ENCODE measurements around the gene MTMR12.
"Not testable (repeated sequence)": the region's sequence is repeated elsewhere in the genome, so short reads cannot be mapped to it uniquely, and the experiment has no call there.

MTMR12 gene

GRCh38 chr5:32232441-32233219, 80.1 kb downstream of the MTMR12 start:
- DNase-seq (ENCODE audit: low read depth): peak; percentile 61

DNA sequence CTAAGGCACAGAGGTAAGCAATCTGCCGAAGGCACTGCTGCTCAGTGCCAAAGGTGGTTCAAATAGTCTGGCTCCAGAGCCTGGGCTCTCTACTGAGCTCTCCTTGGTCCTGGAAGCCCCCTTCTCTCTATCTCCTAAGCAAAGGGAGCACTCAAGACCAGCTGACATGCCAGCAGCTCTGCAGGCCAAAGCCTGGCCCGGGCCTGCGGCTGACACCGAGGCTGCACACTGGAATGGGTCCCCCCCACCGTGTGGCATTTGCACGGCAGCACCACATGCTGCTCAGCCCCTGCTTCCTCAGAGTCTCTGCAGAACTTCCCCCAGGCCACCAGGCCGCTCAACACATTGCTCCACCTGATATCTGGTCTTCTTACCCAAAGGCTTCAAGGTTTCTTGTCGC, 80.8 kb downstream of the MTMR12 start:
- no peak for DNase-seq (ENCODE audit: low read depth)

DNA sequence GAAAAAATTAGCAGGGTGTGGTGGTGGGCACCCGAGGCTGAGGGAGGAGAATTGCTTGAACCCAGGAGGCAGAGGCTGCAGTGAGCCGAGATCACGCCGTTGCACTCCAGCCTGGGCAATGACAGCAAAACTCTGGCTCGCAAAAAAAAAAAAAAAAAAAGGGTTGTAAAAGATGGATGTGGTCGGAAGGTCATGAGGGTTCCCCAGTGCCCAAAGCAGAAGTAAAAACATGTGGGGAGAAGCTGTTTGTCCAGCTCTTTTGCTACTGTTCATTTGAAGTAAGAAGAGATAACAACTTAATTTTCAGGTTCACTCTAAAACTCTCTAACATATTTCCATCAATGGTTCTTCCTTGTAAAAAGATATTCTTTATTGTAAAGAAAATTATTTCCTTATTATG, 81.5 kb downstream of the MTMR12 start:
- no peak for DNase-seq (ENCODE audit: low read depth)

- no peak for DNase-seq (ENCODE audit: low read depth)
Measured at GRCh38 chr5:32230356-32231099, 82.2 kb downstream of the MTMR12 start.

- DNase-seq (ENCODE audit: low read depth): no peak
Measured at GRCh38 chr5:32229586-32229985, 83.2 kb downstream of the MTMR12 start.

DNA sequence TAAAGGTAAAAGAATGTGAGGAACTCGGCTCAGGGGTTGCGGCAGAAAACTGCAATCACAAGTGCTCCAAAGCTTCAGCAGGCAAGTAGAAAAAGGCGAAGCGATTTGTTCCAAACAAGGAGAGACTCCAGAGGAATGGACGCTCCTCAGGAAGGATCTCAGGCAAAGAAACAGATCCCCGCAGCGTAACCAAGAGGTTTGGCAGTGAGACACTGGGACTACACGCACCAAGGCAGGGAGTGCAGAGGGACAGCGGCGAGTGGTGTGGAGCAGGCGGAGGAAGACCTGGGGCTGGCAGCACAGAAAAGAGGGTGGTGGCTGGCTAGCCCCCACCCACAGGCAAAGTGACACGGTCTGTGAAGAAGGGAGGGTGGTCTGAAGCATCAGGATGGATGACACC, 83.9 kb downstream of the MTMR12 start:
- no peak for DNase-seq (ENCODE audit: low read depth)

DNA sequence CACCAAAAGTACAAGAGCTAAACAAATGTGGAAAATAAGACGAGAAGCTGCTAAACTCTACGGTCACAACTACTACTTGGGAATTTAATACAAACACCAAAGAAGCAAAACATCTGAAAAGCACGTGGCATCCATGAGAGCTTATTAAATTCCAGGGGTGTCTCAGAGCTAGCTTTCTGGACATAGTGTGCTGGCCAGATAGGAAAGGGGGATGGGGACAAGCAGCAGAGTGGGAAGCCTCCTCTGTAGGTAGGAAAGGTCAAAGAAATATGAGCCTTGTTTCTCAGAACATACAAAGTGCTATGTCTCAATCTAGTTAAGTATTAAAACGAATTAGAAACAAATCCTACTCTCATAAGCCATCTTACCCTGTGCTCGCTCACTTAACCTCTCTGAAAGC, 87.3 kb downstream of the MTMR12 start:
- no peak for DNase-seq (ENCODE audit: low read depth)

DNA sequence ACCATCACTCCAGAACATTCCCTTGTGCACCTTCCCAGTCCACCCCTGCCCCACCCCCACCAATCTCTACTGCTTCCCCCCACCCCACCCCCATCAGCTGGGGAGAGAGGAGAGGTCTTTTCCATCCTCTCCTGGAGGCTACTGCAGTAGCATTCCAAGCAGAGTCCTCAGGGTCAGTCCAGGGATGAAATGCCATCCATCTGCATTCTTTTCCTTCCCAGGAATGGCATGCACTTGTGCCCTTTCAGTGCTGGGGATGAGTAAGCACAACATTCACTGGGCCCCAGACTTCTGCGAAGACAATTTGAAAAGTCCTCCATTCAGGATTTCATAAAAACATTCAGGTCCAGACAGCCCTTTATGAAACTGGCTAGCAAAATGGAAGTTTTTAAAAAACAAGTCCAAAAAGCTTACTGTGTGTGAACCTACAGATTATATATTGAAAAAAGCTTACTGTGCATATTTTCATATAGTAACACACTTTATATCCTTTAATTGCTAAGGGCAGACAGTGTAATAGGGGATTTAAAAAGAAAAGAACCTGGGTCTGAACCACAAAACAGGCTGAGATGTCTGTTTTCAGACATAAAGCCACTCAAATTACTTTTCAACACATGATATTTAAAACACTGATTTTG, 88.6 kb downstream of the MTMR12 start:
- no peak for DNase-seq (ENCODE audit: low read depth)

DNA sequence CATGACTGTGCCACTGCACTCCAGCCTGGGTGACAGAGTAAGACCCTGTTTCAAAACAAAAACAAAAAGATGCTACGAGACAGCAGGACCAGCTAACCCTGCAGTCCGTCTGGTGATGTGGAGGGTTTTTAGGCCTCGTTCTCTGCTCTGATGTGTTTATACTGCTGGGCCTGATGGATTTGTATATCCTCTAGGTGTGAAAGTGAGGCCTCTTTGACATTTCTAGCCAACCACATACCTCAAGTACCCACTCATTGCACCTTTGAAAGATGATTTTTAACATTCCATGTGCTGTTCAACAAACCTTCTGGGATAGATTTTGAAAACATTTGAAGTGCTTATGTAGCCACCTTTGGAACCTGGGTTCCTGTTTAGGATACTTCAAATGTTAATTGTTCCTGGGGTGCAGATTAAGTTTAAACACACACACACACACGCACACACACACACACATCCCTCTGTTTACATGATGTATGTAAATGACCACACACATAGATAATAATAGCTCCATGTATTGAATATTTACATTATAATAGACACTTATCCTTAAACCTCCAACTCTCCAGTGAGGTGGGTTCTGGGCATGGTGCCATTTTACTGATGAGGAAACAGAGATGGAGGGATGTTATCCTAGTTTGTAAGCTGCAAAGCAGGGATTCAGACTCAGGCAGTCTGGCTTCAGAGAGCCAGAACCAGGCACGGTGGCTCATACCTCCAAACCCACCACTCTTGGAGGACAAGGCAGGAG, 89.8 kb downstream of the MTMR12 start:
- DNase-seq (ENCODE audit: low read depth): no peak

DNA sequence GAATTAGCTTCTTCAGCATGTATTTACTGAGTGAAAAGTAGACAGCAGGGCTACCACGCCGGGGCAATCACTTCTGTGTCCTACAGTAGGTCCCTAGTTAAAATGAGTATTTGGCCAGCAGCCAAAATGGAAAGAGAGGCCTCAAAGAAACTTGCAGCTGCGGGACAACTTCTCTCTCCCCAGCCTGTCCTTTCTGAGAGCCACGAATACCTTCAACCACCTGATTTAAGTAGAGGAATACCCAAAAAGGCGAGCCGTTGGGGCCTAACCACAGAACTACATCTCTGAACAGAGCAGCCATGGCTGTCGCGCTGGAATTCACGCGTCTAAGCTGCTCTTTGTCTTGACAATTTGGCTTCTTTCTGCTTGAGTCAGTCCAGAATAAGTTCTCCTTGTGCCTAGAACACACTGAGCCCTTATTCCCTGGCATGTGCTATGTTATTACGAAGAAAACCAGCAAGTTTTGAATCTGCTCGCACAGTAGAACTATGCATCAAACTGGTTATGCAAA, 94.8 kb downstream of the MTMR12 start:
- no peak for DNase-seq (ENCODE audit: low read depth)

DNA sequence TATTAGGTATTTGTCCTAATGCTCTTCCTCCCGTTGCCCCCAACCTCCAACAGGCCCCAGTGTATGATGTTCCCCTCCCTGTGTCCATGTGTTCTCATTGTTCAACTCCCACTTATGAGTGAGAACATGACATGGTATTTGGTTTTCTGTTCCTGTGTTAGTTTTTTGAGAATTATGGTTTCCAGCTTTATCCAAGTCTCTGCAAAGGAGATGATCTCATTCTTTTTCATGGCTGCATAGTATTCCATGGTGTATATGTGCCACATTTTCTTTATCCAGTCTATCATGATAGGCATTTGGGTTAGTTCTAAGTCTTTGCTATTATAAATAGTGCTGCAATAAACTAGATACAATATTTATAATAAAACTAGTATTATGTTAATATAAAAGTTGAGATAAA, 98.4 kb downstream of the MTMR12 start:
- DNase-seq (ENCODE audit: low read depth): not testable (repeated sequence)

GRCh38 chr5:32210151-32210550, 102.6 kb downstream of the MTMR12 start:
- no peak for DNase-seq (ENCODE audit: low read depth)

GRCh38 chr5:32208837-32209236, 103.9 kb downstream of the MTMR12 start:
- DNase-seq (ENCODE audit: low read depth): not testable (repeated sequence)

GRCh38 chr5:32207355-32207634, 105.4 kb downstream of the MTMR12 start:
- no peak for DNase-seq (ENCODE audit: low read depth)

DNA sequence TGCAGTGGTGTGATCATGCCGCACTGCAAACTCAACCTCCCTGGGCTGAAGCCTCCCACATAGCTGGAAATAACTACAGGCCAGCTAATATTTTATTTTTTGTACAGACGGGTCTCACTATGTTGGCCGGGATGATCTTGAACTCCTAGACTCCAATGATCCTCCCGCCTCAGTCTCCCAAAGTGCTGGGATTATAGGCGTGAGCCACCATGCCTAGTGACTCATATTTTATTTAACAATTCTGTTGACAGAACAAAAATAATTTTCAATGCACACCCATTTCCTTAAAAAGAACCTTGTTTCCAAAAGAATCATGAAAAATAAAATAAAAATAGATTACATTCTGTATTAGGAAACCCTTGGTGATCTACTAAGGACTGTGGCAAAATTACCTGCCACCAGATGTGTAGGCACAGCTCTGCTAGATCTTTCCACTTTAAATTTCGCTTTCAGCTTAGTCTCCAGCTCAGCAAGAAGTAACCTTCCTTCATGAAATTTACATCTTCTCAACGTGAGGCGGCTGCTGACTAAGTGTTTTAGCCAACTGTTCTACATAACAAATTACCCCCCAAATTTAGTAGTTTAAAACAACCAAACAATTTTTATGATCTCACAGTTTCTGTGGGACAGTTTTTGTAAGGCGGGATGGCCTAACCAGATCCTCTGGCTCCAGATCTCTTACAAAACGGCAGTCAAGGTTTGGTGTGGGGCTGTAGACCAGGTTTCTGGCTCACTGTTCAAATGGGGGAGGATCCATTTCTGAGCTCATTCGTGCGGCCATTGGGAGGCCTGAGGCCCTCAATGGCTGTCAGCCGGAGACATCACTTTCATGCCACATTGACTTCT, 106.0 kb downstream of the MTMR12 start:
- DNase-seq (ENCODE audit: low read depth): no peak

DNA sequence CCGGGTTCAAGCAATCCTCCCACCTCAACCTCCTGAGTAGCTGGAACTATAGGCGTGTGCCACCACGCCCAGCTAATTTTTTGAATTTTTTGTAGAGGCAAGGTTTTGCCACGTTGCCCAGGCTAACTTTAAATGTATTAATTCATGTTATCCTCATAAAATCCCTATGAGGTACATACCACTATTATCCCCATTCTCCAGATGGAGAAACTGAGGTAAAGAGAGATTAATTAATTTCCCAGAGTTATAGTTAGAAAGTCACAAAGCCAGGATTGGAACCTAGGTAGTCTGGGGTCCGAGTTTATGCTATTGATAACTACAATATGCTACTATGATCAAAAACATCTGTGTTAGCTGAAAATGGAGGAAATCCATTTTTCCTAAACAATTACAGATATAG, 106.7 kb downstream of the MTMR12 start:
- DNase-seq (ENCODE audit: low read depth): no peak

- DNase-seq (ENCODE audit: low read depth): no peak
Measured at GRCh38 chr5:32202394-32202793, 110.3 kb downstream of the MTMR12 start.

GRCh38 chr5:32201122-32201753, 111.5 kb downstream of the MTMR12 start:
- no peak for DNase-seq (ENCODE audit: low read depth)

GRCh38 chr5:32197032-32197431, 115.7 kb downstream of the MTMR12 start:
- DNase-seq (ENCODE audit: low read depth): no peak

DNA sequence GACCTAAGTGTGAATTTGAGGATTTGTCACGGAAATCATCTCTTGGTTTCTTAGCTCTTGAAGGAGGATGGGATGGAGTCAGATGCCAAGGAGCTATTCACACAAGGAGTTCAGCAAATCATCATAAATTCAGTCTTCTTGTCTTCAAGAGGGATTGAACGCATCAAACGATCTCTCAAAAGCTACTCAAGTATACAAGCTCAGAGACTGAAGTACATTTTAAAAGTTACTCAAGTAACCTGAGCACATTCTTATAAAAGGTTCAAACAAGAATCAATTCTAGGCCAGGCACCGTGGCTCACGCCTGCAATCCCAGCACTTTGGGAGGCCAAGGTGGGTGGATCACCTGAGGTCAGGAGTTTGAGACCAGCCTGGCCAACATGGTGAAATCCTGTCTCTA, 117.5 kb downstream of the MTMR12 start:
- no peak for DNase-seq (ENCODE audit: low read depth)

DNA sequence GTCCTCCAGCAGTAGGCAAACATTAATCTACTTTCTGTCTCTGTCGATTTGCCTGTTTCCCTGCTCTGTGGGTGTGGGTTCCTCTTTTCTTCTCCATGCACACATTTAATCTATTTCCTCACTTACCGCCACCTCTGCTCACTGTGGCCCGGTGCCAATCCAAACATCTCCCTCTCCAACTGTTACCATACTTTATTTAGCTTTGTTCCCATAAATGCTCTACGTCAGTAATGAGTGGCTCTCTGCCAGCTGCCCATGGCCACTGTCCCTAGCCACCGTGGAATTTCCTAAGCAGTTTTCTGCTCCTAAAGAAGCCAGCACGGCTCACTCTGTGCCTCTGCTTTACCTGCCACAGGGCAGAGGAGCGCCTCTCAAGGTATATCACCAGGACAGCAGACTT, 119.1 kb downstream of the MTMR12 start:
- no peak for DNase-seq (ENCODE audit: low read depth)

Data from stimulated activated CD8-positive, alpha-beta memory T cell treated with anti-CD3 and anti-CD28 coated beads, Interleukin-15, amount 100 ng/mL, for 1 hour (primary cell).